GM04503 (cell line): Measurements from ENCODE around the gene URB1.
"Not testable (repeated sequence)": the region's sequence is repeated elsewhere in the genome, so short reads cannot be mapped to it uniquely, and the experiment has no call there.

Experiments
- DNase-seq: peaks from one replicate; pipeline ENCODE4 v3.0.0-alpha.2; 2012; ENCODE audit warnings: low read depth

The URB1 gene

DNA sequence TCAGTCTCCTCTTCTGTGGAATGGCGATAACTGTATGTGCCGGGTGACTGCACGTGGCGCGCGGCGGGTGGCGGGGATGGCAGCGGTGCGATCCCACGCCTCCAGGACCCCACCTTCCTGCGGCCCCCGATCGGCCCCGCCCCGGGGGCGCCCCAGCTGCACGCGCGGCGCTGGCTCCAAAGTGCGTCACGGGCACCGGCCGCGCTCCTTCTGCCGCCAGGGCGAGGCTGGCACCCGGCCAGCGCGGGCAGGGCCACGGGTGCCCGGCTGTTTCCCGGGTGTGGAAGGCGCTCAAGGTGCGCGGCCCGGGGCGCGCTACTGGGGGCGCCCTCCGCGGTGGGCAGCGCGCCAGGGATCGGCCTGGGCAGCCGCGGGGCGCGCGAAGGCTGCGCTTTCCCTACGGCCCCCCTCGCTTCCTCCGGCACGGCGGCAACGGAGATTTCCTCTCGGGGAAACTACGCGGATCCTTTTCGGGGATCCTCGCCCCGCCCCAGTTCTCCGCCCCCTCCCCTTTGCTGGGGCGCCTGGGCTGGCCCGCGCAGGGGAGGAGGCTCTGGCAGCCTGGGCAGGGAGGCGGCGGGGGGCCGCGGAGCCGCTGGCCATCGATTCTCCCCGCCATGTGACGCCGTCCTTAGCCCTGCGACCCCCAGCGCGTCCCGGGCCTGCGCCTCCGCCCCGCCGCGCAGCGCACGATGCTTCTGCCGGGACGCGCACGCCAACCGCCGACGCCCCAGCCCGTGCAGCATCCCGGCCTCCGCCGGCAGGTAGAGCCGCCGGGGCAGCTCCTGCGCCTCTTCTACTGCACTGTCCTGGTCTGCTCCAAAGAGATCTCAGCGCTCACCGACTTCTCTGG is 19.6 kb upstream of the URB1 start, which contains the start of gene EVA1C:
Gene EVA1C (plus strand): TSS at position 545 of the 853 bp plus-strand sequence. CDS start 148 bp downstream, at position 693.
- DNase-seq: no peak

GRCh38 chr21:32411350-32412161 is 18.7 kb upstream of the URB1 start:
- no peak for DNase-seq

DNA sequence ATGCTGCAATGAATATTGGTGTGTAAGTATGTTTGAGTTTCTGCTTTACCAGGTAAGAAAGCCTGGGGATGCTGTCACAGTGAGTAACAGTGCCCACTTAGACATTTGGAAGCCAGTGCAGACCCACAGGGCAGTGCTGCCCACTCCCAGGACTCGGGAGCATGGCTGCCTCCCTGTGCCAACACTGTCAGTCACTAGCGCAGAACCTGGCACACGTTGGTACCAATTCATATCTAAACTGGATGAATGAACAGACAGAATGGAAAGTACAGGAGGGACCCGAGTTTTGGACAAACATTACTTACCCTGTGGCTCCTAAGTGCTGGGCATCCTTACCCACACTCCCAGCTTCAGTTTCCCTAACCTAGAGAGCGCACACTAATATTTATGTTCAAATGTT is 18.1 kb upstream of the URB1 start:
- no peak for DNase-seq

DNA sequence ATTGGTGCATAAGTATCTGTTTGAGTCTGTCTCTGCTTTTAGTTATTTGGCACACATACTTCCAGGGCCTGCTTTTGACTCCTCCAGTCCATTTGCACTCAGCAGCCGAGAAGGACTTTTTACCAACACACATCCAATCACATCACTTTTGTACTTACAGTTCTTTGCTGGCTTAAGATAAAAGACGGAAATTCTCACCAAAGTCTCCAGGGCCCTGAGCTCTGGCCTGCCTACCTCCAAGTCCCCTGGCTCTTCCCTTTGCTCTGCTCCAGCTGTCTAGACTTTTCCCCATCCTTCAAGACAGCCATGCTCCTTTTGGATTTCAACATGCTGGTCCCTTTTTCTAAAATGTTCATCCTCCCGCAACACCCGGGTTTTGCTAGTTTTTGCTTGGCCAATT is 17.5 kb upstream of the URB1 start:
- DNase-seq: no peak

DNA sequence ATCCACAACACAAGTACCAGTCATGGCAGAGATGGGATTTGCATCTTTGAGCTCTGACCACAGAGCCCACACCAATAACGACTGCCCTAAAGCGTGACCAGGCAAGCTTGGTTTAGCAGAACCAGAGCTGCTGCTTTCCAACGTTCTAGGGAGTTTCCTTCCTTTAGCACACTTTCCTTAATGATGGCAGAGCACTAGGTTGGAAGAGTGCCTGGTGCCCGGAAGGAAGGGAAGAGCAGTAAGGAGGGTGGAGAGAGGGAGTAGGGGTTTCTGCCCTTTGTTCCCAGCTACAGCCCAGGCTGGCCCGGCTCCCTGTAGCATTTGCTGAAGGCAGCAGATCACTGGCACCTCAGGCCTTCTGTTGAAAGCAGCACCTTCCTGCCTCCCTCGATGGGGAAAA is 13.6 kb upstream of the URB1 start:
- no peak for DNase-seq

- DNase-seq: no peak
Observed at GRCh38 chr21:32403201-32403777, 10.5 kb upstream of the URB1 start.

DNA sequence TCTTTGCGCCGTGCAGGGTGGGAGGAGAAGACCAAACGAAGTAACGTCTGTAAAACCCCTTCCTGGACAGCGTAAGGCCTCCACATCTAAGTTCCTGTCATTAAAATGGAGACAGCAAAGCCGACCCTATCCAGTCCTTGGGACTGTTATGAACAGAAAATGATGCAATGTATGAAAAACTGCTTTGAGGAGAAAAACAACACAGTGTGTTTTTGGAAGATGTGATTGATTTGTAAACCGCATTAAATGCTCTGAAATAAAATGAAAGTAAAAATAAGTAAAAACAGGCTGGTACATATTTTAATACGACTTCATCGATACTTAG is 827 bp upstream of the URB1 start:
- no peak for DNase-seq

DNA sequence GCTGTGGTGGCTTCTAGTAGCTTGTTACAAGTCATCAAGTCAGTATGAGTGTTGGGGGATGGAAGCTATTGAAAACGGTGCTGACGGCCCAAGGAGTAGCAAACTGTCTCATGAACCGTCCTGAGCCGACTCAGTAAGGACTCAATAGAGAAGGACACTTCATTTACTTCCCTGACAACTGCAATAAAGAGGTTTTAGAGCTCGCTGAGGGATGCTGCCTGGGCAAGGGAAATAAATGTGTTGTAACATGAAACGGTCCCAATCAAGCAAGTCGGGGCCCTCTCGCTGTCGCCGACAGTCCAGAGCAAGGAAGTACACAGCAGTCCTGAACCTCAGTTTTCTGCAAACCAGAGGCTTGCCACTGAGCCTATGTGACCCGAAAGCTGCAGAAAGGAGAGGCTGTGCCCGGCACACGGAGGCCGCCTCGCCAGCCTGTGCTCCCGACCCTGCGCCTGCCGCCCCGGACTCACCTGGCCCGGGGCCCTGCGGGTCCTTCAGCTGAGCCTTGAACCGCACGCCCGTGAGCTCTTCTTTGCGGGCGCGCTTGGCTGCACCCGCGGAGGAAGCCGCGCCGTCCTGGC is 423 bp downstream of the URB1 start:
- no peak for DNase-seq

- DNase-seq: no peak
Observed at GRCh38 chr21:32391755-32392154, 1.1 kb downstream of the URB1 start.

GRCh38 chr21:32390537-32391224 is 2.1 kb downstream of the URB1 start:
- not testable (repeated sequence) for DNase-seq

GRCh38 chr21:32389337-32390015 is 3.3 kb downstream of the URB1 start:
- DNase-seq: no peak

DNA sequence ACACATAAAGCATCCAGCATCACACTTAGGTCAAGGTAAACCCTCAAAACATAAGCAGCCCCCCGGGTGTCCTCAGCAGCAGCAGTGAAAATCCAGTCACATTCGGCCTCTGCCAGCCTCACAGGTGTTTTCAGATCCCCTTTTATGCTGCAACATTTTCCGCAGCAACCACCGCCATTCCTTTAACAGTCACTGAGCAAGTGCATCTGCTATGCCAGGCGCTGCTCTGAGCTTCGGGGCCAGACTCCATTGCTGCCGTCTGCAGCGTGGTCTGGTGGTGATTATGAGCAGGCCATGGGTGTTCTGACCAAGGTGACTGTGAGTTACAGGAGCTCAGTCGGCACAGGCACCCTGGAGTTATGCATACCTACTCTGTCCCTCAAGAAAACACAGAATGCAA is 4.5 kb downstream of the URB1 start:
- no peak for DNase-seq

DNA sequence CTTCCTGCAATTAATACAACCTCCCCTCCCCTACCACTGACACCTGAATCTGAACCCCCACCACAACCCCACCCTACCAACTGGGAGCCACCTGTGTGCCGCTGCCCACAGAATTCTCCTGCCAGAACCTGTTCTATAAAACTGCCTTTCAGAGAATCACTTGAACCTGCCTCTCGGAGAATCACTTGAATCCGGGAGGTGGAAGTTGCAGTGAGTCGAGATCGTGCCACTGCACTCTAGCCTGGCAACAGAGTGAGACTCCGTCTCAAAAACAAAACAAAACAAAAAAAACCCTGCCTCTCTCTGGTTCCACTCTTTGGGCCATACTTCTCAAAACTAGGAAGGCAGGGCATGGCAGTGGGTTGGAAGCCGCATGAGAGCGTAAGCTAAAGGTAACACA is 5.7 kb downstream of the URB1 start:
- no peak for DNase-seq

DNA sequence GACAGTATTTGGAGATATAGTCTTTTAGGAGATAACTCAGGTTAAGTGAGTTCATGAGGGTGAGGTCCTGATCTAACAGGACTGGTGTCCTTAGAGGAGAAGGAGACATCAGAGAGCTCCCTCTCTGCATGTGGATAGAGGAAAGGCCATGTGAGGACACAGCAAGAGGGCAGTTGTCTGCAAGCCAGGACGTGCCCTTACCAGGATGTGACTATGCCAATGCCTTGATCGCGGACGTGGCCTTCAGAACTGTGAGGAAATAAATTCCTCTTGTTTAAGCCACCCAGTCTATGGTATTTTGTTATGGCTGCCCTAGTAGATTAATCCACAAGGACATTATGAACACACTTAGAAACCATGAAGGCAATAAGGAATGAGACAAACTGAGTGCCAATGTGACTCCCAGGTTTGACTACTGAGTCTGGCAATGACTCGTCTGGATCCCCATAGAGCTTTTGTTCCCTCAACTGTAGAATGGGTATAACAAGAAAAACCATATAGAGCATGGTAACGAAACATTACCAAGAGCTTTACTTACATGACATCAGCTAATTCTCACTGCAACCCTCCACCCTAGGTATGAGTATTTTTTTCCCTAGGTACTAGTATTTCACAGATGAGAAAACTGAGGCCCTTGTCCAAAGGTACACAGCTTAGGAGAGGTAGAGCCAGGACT is 6.5 kb downstream of the URB1 start:
- no peak for DNase-seq

GRCh38 chr21:32383812-32384211 is 9.0 kb downstream of the URB1 start:
- DNase-seq: no peak

GRCh38 chr21:32382108-32382644 is 10.6 kb downstream of the URB1 start:
- DNase-seq: no peak

GRCh38 chr21:32381571-32381970 is 11.2 kb downstream of the URB1 start:
- DNase-seq: no peak

DNA sequence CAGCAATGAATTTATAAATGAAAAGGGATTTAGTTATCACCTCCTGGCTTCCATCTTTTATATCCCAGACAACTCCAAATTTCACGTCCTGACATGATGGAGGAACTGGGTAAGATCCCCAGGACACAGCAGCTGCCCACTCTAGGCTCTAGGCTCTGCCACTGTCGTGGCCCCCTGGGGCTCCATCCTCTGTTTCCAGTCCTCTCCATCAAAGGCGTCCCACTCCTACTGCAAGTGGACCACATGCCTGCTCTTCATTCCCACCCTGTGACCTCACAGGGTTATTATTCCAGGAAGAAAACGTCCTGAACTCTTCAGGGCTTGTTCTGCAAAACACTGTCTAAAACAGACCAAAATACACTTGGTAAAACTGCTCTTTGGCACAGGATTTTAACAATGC is 11.9 kb downstream of the URB1 start:
- DNase-seq: no peak

- peak; percentile 75 for DNase-seq
Observed at GRCh38 chr21:32378956-32379355, 13.9 kb downstream of the URB1 start.

DNA sequence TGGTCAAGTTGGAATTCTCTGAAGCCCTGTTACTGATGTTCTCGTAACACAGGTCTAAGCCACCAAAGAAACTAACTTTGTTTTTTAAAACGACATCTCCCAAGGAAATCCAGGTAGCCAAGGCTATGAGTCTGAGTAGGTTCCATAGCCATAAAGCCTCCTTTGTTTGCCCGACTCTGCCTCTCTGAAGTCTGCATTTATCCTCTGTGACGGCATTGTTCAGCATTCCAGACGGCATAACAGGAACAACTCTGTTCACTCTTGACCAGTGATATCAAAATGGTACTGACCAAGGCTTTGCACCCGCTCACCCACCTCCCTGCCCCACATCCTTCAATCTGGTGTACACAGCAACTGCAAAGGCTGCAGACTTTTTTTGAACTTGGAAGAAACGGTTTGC is 14.8 kb downstream of the URB1 start:
- DNase-seq: no peak

GRCh38 chr21:32377506-32377905 is 15.3 kb downstream of the URB1 start:
- no peak for DNase-seq
